NCI-H69 (cell line): ENCODE data around the gene ZNF71.

ENCODE experiments used
- DNase-seq: peaks from one replicate; lab custom pipeline; 2025; lab: John Stamatoyannopoulos, UW

ZNF71 gene

GRCh38 chr19:56594783-56595547 is at the start of gene ZNF71:
Gene ZNF71 (plus strand): TSS chr19:56595302. CDS start chr19:56601559, 6,257 bp downstream.
- DNase-seq, result peak; percentile 93

DNA sequence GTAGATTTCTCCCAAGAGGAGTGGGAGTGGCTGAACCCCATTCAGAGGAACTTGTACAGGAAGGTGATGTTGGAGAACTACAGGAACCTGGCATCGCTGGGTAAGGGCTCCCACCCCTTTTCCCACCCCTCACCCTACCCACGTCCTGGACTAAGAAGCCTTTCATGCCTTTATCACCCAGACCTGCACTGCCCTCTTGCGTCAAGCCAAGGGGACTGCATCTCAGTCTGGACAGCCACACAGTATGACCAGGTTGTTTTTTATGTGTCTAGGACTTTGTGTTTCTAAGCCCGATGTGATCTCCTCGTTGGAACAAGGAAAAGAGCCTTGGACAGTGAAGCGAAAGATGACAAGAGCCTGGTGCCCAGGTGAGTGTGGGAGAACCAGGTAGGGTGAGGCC is 47.6 kb upstream of the ZNF71 start:
- no peak for DNase-seq

- no peak for DNase-seq
Measured at GRCh38 chr19:56554272-56554869, 40.7 kb upstream of the ZNF71 start.

DNA sequence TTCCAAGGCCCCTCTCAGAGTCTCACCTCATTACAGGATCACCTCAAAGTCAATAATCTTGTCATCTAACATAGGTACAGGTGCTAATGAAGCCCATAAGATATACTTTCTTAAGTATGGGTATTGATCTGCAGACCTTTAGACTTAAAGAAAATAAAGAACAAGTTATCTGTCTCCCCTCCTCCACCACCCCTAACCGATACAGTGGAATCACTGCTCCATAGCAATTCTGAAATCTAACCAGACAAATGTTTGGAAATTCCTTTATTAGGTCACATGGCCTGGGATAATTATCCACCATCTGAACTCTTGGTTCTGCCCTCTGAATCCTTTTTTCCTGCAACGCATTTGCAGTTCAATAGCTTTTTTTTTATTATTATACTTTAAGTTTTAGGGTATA is 32.3 kb upstream of the ZNF71 start:
- DNase-seq, result no peak

- peak; percentile 58 for DNase-seq
Measured at GRCh38 chr19:56566904-56567273, 28.2 kb upstream of the ZNF71 start.

DNA sequence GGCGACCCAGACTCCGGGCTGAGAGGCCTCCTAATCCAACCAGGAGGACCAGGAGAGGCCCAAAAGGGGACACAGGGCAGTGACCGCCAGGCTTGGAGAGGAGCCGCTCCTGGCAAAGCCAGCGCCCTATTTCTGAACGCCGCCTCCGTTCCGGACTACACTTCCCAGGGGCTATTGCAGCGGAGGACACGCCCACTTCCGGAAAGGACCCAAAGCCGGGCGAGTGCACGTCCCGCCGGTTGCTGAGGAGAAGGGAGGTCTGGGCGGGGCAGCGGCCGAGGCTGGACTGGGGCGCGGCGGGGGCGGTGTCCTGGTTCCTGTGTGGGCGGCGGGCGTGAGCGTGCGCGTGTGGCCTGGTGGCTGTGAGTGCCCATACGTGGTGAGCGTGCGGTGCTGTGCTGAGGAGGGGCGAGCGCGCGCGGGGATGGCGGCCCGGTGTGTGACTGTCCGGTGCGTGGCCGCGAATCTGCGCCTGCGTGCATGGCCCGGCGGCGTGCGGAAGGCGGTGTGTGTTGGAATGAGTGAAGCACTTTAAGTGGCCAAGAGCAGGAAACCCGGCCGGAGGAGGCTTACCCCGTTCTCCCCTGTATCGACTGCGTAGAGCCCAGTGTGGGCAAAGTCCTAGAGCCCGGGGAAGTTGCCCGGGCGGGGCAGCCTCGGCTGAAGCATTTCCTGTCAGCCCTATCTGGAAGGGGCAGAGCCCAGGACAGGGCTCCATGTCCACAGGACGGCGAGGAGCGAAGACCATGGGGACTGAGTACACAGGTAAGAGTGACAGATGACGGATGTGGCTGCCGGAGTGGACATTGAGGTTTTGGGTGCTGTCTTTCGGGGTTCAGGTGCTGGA is 27.6 kb upstream of the ZNF71 start, which contains the start of gene ZNF470:
Gene ZNF470, plus strand, starts transcription at position 195 of the 847 bp plus-strand sequence. CDS start 2,844 bp downstream, outside the sequence.
- peak; percentile 92 for DNase-seq

- no peak for DNase-seq
Measured at GRCh38 chr19:56572589-56572988, 22.5 kb upstream of the ZNF71 start.

DNA sequence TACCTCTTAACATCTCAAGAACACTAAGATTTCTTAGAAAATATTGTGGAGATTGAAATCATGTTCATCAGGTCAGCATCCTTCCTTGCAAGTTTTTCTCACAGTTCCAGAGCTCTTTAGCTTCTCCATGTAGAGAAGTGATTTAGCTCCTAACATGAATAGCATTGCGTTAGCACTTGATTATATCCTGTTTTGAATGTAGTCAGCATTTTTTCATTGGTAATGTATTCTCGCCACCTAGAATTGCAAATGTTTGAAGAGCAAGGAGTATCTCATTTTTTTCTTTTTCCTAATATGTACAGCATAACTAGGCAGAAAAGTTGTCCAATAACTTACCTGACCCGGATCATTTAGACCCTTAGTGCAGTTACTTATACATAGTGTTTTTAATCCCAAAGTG is 21.2 kb upstream of the ZNF71 start:
- DNase-seq, result no peak

DNA sequence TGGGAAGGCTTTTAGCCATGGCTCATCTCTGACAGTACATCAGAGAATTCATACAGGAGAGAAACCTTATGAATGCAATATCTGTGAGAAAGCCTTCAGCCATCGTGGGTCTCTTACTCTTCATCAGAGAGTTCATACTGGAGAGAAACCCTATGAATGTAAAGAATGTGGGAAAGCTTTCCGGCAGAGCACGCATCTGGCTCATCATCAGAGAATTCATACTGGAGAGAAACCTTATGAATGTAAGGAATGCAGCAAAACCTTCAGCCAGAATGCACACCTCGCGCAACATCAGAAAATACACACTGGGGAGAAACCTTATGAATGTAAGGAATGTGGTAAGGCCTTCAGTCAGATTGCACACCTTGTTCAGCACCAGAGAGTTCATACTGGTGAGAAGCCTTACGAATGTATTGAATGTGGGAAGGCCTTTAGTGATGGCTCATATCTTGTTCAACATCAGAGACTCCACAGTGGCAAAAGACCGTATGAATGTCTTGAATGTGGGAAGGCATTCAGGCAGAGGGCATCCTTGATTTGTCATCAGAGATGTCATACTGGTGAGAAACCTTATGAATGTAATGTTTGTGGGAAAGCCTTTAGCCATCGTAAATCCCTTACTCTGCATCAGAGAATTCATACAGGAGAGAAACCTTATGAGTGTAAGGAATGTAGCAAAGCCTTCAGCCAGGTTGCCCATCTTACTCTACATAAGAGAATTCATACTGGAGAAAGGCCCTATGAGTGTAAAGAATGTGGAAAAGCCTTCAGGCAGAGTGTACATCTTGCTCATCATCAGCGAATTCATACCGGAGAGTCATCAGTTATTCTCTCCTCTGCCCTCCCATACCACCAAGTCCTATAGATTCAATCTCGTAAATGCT is 17.1 kb upstream of the ZNF71 start:
- no peak for DNase-seq

DNA sequence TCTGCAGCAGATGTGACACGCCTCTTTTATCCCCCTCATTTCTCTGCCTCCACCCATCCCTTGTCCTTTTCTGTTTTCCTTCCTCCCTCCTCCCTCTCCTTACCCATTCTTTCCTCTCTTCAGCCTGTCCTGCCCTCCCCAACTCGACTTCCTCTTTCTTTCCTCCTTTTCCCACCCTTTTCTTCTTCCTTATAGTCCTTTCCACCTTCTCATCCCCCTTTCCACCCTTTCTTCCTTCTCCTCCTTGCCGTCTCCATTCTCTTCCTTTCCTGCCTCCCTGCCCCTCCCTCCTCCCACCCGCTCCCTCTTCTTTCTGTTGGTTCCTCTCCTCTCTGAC is 688 bp upstream of the ZNF71 start:
- no peak for DNase-seq

- DNase-seq, result no peak
Measured at GRCh38 chr19:56595548-56595899, 422 bp downstream of the ZNF71 start.

DNA sequence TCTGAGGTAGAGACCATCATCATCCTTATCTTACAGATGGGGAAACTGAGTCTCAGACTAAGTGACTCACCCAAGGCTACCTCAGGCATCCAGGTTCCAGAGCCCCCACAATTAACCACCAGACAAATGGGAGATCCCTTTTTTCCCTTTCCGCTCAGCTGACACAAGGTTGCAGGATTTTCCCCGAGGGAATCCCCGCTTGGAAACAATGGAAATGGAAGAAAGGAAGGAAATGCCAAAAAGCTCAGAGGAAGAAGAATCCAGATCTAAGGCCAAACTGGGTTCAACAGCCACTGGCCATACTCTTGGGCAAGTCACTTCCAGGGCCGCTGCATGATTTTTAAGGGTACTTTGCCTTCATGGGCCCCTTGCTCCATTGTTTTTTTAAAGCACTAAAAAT is 1.6 kb downstream of the ZNF71 start:
- DNase-seq, result no peak

DNA sequence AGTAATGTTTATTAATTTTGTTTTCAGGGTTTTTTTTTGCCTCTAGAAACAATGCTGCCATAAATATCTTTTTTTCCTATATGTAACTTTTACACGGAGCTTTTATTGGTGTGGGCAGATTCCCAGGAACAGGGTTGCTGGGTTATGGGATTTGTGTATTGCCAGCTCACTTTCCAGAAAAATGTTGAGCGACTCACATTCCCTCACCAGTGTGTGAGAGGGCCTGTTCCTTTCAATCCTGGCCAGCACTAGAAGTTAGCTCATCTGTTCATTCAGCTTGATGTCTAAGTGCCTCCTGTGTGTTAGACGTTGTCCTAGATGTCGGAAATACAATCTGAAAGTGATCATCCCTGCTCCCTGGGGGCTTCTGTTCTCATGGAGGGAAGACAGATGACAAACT is 2.6 kb downstream of the ZNF71 start:
- no peak for DNase-seq

GRCh38 chr19:56601375-56601774 is 6.3 kb downstream of the ZNF71 start:
- DNase-seq, result no peak

DNA sequence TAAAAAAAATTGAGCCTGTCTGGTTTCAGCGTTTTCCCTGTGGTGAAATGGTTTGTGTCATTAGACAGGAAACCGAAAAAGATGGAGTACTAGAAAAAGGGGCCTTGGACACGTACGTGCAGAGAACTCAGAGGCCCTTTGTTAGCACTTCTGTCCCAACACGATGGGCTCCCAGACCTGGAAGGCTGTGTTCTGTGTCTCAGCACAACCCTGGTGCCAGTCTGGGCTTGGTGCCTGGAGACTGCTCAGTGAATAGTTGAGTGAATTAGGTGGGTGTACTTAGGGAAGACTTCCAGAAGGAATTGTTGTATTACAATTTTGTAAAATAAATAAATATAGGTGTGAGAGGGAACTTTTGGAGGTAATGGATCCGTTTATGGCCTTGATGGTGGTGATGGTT is 8.7 kb downstream of the ZNF71 start:
- no peak for DNase-seq

DNA sequence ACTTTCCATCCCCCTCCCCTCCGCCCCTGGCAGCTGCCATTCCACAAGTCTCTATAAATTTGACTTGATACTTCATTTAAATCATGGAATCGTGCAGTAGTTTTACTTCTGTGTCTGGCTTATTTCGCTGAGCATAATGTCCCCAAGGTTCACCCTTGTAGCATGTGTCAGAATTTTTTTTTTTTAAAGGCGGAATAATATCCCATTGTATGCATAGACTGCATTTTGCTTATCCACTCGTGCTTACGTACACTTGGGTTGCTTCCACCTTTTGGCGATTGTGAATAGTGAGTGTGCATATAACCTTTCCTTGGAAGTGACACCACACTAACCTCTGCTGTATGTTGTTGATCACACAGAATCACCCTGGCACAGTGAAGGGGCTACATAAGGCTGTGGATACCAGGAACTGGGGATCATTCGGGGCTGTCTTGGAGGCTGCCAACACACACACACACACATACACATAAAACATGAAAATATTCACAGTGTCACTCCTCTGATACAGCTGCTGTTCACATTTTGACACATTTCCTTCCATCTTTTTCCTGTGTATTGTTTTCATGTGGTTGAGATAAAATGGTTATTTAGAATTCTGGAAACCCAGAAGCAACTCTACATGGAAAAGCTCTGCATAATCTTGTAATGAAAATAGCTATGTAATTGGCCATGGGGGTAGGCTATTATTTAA is 13.3 kb downstream of the ZNF71 start:
- DNase-seq, result no peak

DNA sequence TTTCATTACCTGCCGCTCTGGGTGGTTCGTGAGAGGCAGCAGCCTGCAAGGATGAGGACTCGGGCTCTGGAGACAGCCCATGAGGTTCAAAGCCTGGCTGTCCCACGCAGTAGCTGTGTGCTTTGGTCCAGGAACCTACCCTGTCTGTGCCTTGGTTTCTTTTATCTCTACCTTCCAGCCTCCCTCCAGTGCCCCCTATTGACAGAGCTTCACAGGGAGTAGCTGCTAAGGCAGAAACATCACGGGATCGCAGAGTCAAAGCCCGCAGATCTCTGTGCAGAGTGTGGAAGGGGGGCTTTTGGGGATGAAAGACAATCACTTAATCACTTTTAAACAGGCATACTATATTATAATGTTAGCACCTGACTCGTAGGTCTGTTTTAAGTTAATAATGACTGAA is 16.2 kb downstream of the ZNF71 start:
- no peak for DNase-seq

- no peak for DNase-seq
Measured at GRCh38 chr19:56612737-56613136, 17.6 kb downstream of the ZNF71 start.

- no peak for DNase-seq
Measured at GRCh38 chr19:56613639-56614038, 18.5 kb downstream of the ZNF71 start.

- no peak for DNase-seq
Measured at GRCh38 chr19:56617531-56617930, 22.4 kb downstream of the ZNF71 start.

DNA sequence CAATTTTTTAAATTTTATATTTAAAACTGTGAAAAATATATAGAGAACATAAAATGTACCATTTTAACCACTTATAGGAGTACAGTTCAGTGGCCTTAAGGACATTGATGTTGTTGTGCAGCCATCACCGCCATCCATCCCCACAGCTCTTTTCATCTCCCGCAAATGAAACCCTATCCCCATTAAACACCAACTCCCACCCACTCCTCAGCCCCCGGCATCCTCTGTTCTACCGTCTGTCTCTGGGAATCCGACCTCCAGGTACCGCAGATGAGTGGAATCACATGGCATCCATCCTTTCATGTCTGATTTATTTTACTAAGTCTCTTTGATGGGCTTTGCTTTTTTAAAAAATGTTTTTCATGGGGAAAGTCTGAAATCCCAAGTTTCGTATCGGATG is 24.0 kb downstream of the ZNF71 start:
- DNase-seq, result no peak
